Panc1 (cell line): Measurements from ENCODE around the gene MACC1. TPM values are rescaled to one million over a fixed set of nuclear protein-coding genes. Genes with fewer than 3 reads are reported as not detected.

Source experiments
- ATAC-seq: fragments of 200-7000 bp; cut with Tn5 transposase; 2 replicates; pipeline ENCODE4 v1.9.1; 2020; ENCODE audit warnings: mild to moderate bottlenecking, moderate library complexity
- BruUV-seq: library from RNA; stranded (reverse); fragments of 400-500 nt; replicated peaks from 2 replicates; lab custom pipeline; 2021; lab: Mats Ljungman, UMichigan
- CTCF ChIA-PET: fragments of 300-600 bp; sonication (Branson Sonifier 250); formaldehyde crosslinking; loops from one replicate; lab custom pipeline; 2022; ENCODE audit warnings: antibody characterized with exemption; lab: Charles Lee
- POLR2A ChIA-PET: fragments of 300-600 bp; sonication (Branson Sonifier 250); formaldehyde crosslinking; loops from one replicate; lab custom pipeline; 2022; ENCODE audit warnings: antibody characterized with exemption; lab: Charles Lee
- DNase-seq: peaks from one replicate; pipeline ENCODE4 v3.0.0-alpha.2; 2010; ENCODE audit warnings: low read depth, low spot score
- H3K27ac ChIP-seq: 2 replicates; pipeline ENCODE4 v1.5.1; 2011; ENCODE audit warnings: mild to moderate bottlenecking, low read length, inconsistent platforms
- H3K27me3 ChIP-seq: fragments of 200-500 bp; sonication (Bioruptor generic); 2 replicates; pipeline ENCODE4 v1.6.0; 2014; ENCODE audit warnings: low read length, inconsistent platforms; ENCODE audit not compliant: control insufficient read depth, insufficient read depth
- H3K36me3 ChIP-seq: fragments of 200-500 bp; sonication (Bioruptor generic); 2 replicates; pipeline ENCODE4 v1.5.1; 2014; ENCODE audit warnings: inconsistent platforms, mild to moderate bottlenecking, low read length, moderate library complexity; ENCODE audit not compliant: control insufficient read depth, insufficient read depth
- H3K4me1 ChIP-seq: 2 replicates; pipeline ENCODE4 v1.5.1; 2011; ENCODE audit warnings: inconsistent platforms, mild to moderate bottlenecking, low read length, moderate library complexity; ENCODE audit not compliant: control insufficient read depth, insufficient read depth
- H3K4me3 ChIP-seq, 2 experiments: 2 replicates each; pipeline ENCODE4 v1.5.1; 2011 to 2012; ENCODE audit warnings: low read depth in 2 of 2, low read length in 2 of 2, mild to moderate bottlenecking in 2 of 2, inconsistent platforms in 1 of 2, moderate library complexity in 1 of 2
- H3K9me3 ChIP-seq: fragments of 200-500 bp; sonication (Bioruptor generic); 2 replicates; pipeline ENCODE4 v1.5.1; 2014; ENCODE audit warnings: low read depth, mild to moderate bottlenecking, inconsistent platforms, low read length, moderate library complexity; ENCODE audit not compliant: control insufficient read depth, insufficient read depth
- CTCF ChIP-seq: fragments of 450-650 bp; IDR thresholded peaks from 2 replicates; pipeline ENCODE4 v1.5.1; 2017; ENCODE audit warnings: mild to moderate bottlenecking
- POLR2AphosphoS5 ChIP-seq: IDR thresholded peaks from 2 replicates; pipeline ENCODE4 v1.6.1; 2012; ENCODE audit warnings: mild to moderate bottlenecking, low read depth, low read length, moderate library complexity
- REST ChIP-seq, 2 experiments: IDR thresholded peaks; 2 replicates each; pipeline ENCODE4 v1.6.1; 2011 to 2012; ENCODE audit warnings: low read depth in 2 of 2, control low read depth in 1 of 2, low read length in 1 of 2, mild to moderate bottlenecking in 1 of 2, moderate library complexity in 1 of 2; ENCODE audit not compliant: insufficient read depth in 1 of 2
- SIN3A ChIP-seq: IDR thresholded peaks from 2 replicates; pipeline ENCODE4 v1.6.1; 2012; ENCODE audit warnings: low read depth, mild to moderate bottlenecking, low read length, moderate library complexity, borderline replicate concordance; ENCODE audit not compliant: insufficient read depth
- TCF7L2 ChIP-seq: IDR thresholded peaks from 2 replicates; pipeline ENCODE4 v1.6.1; 2011; ENCODE audit warnings: mild to moderate bottlenecking, low read depth, low read length, inconsistent platforms
- in situ Hi-C: cut with HindIII; loops from 2 replicates; pipeline ENCODE4 v1.10.0; 2016; ENCODE audit warnings: low sequenced_read_pairs, low pct_unique_long_range_greater_than_20kb
- intact Hi-C: fragments of 100-400 bp; cut with micrococcal nuclease; formaldehyde crosslinking; loops from one replicate; pipeline ENCODE4 v1.10.0; 2022; ENCODE audit not compliant: unreplicated experiment
- total RNA-seq: library from RNA; stranded (reverse); gene quantifications from one replicate; pipeline ENCODE4 v1.2.1, GENCODE V29; 2021; ENCODE audit not compliant: unreplicated experiment

Gene MACC1
- total RNA-seq, 1 experiment from 2014 or later = 0.08 TPM

GRCh38 chr7:20223356-20223755 is 6.2 kb upstream of the MACC1 start:
- ChIA-PET CTCF (no interaction called here), POLR2A (no interaction called here)
- DNase-seq (no peak), ATAC-seq (no peak)
- H3K4me1 ChIP-seq = no peaks in the 10 kb centered on the region
- no peak overlapping the region for H3K27ac ChIP-seq
- H3K36me3 ChIP-seq = no peaks in the 10 kb centered on the region
- no peaks in the 10 kb centered on the region for H3K27me3 ChIP-seq
- no TSS peak for BruUV-seq
- H3K4me3 ChIP-seq = no peak overlapping the region
- in situ Hi-C loops = no loop called here
- intact Hi-C loops = no loop called here
- H3K9me3 ChIP-seq = no peaks in the 10 kb centered on the region
- TF ChIP-seq REST (IDR thresholded peaks at IDR 0.05; ENCODE audit: insufficient read depth in 1 of 2, low read depth in 2 of 2, low read length in 1 of 2) (no peak), POLR2AphosphoS5 (no peak), TCF7L2 (no peak), SIN3A (no peak), CTCF (no peak)

GRCh38 chr7:20222219-20222828 is 5.1 kb upstream of the MACC1 start:
- TF ChIP-seq TCF7L2 = no peak
- TF ChIP-seq REST (IDR thresholded peaks at IDR 0.05; ENCODE audit: insufficient read depth in 1 of 2, low read depth in 2 of 2, low read length in 1 of 2) = no peak
- TF ChIP-seq POLR2AphosphoS5 = no peak
- no peak for TF ChIP-seq SIN3A
- no peak for TF ChIP-seq CTCF
- POLR2A ChIA-PET = no interaction called here
- intact Hi-C loops = no loop called here
- Histone ChIP-seq H3K27me3 (no peaks in the 10 kb centered on the region), H3K4me1 (no peaks in the 10 kb centered on the region), H3K27ac (no peak overlapping the region), H3K36me3 (no peaks in the 10 kb centered on the region), H3K9me3 (no peaks in the 10 kb centered on the region), H3K4me3 (no peak overlapping the region)
- CTCF ChIA-PET = no interaction called here
- in situ Hi-C loops = no loop called here
- BruUV-seq = no TSS peak
- DNase-seq (no peak), ATAC-seq (no peak)
